Measurements from ENCODE around the gene MOGAT1. TPM values are rescaled to one million over a fixed set of nuclear protein-coding genes. Genes with fewer than 3 reads are reported as not detected.

Gene MOGAT1
- total and polyA plus RNA-seq, 2 of the 13 experiments (the other 11 are each of a cell fraction or from before 2014, with no cell fraction given) = 0.98 to 4.3 TPM

DNA sequence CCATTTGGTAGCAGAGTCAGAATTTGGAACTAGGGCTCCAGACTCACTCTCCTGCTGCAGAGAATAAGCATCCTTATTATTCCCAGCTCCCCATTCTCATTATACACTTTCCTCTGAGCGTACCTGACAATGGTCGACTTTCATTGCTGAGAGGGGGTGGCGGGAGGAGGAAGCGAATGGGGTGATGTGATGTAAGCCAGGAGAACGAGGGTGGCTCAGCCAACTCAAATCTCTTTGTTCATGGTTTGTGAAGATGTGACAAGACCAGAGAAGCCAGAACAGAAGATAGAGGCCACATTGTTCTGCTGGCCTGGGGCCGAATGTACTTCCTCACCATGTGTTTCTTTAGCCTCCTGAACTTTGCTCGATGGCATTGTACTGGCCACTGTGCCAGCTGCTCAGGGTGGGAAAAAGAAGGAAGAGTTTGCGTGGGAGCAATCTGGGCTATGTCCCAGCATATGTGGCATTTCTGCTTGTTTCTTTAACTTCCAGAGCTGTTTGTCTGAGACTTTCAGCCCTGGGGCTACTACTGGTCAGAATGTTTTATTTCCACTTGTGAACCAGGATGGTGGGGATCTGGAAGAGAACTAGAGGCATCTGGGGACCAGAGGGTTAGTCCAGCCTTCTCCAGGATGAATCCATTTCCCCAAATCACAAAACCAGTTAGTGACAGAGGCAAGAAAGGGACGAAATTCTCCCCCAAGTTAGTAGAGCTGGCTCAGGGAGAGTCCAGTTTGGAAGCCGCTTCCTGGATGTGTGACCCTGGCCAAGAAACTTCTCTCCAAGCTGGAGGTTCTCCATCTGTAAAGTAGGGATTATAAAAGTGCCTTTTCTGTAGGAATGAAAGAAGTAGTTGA lies 62.6 kb downstream of the MOGAT1 start (continued):
- TF ChIP-seq, protein P1, sequence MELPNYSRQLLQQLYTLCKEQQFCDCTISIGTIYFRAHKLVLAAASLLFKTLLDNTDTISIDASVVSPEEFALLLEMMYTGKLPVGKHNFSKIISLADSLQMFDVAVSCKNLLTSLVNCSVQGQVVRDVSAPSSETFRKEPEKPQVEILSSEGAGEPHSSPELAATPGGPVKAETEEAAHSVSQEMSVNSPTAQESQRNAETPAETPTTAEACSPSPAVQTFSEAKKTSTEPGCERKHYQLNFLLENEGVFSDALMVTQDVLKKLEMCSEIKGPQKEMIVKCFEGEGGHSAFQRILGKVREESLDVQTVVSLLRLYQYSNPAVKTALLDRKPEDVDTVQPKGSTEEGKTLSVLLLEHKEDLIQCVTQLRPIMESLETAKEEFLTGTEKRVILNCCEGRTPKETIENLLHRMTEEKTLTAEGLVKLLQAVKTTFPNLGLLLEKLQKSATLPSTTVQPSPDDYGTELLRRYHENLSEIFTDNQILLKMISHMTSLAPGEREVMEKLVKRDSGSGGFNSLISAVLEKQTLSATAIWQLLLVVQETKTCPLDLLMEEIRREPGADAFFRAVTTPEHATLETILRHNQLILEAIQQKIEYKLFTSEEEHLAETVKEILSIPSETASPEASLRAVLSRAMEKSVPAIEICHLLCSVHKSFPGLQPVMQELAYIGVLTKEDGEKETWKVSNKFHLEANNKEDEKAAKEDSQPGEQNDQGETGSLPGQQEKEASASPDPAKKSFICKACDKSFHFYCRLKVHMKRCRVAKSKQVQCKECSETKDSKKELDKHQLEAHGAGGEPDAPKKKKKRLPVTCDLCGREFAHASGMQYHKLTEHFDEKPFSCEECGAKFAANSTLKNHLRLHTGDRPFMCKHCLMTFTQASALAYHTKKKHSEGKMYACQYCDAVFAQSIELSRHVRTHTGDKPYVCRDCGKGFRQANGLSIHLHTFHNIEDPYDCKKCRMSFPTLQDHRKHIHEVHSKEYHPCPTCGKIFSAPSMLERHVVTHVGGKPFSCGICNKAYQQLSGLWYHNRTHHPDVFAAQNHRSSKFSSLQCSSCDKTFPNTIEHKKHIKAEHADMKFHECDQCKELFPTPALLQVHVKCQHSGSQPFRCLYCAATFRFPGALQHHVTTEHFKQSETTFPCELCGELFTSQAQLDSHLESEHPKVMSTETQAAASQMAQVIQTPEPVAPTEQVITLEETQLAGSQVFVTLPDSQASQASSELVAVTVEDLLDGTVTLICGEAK (IDR thresholded peaks at IDR 0.05) = no peak
- TF ChIP-seq, protein P1 (CRISPR knock-in tag; IDR thresholded peaks at IDR 0.05) = peak; percentile 71; the same call in 1 of the 2 replicates
- TF ChIP-seq, protein P2, sequence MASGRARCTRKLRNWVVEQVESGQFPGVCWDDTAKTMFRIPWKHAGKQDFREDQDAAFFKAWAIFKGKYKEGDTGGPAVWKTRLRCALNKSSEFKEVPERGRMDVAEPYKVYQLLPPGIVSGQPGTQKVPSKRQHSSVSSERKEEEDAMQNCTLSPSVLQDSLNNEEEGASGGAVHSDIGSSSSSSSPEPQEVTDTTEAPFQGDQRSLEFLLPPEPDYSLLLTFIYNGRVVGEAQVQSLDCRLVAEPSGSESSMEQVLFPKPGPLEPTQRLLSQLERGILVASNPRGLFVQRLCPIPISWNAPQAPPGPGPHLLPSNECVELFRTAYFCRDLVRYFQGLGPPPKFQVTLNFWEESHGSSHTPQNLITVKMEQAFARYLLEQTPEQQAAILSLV (CRISPR knock-in tag; IDR thresholded peaks at IDR 0.05; ENCODE audit: borderline replicate concordance) = no peak; the same call in 1 of the 2 replicates
- no peak for TF ChIP-seq FLYWCH1 (CRISPR knock-in tag; IDR thresholded peaks at IDR 0.05)
- TF ChIP-seq, protein P3, sequence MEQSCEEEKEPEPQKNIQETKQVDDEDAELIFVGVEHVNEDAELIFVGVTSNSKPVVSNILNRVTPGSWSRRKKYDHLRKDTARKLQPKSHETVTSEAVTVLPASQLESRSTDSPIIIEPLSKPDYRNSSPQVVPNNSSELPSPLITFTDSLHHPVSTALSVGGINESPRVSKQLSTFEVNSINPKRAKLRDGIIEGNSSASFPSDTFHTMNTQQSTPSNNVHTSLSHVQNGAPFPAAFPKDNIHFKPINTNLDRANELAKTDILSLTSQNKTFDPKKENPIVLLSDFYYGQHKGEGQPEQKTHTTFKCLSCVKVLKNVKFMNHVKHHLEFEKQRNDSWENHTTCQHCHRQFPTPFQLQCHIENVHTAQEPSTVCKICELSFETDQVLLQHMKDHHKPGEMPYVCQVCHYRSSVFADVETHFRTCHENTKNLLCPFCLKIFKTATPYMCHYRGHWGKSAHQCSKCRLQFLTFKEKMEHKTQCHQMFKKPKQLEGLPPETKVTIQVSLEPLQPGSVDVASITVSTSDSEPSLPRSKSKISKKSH (CRISPR knock-in tag; IDR thresholded peaks at IDR 0.05; ENCODE audit: borderline replicate concordance) = no peak
- no peak; the same call in 1 of the 2 replicates for TF ChIP-seq ZNF44 (CRISPR knock-in tag; IDR thresholded peaks at IDR 0.05)
- TF ChIP-seq SP4 (CRISPR knock-in tag; IDR thresholded peaks at IDR 0.05) = peak; percentile 69; the same call in 1 of the 2 replicates
- peak; percentile 31; the same call in 1 of the 2 replicates for TF ChIP-seq KLF9 (CRISPR knock-in tag; IDR thresholded peaks at IDR 0.05; ENCODE audit: low read depth)
- TF ChIP-seq, protein P4, sequence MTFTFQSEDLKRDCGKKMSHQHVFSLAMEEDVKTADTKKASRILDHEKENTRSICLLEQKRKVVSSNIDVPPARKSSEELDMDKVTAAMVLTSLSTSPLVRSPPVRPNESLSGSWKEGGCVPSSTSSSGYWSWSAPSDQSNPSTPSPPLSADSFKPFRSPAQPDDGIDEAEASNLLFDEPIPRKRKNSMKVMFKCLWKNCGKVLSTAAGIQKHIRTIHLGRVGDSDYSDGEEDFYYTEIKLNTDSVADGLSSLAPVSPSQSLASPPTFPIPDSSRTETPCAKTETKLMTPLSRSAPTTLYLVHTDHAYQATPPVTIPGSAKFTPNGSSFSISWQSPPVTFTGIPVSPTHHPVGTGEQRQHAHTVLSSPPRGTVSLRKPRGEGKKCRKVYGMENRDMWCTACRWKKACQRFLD (CRISPR knock-in tag; IDR thresholded peaks at IDR 0.05; ENCODE audit: borderline replicate concordance) = no peak
- 0 out of 2 replicates have a peak, but pooled peaks have one; percentile 11 for TF ChIP-seq ZNF263 (CRISPR knock-in tag; IDR thresholded peaks at IDR 0.05)
- no peak for TF ChIP-seq ZFP36 (IDR thresholded peaks at IDR 0.05; ENCODE audit: borderline replicate concordance, low read depth, low read length, partially characterized antibody)
- TF ChIP-seq, protein P5, sequence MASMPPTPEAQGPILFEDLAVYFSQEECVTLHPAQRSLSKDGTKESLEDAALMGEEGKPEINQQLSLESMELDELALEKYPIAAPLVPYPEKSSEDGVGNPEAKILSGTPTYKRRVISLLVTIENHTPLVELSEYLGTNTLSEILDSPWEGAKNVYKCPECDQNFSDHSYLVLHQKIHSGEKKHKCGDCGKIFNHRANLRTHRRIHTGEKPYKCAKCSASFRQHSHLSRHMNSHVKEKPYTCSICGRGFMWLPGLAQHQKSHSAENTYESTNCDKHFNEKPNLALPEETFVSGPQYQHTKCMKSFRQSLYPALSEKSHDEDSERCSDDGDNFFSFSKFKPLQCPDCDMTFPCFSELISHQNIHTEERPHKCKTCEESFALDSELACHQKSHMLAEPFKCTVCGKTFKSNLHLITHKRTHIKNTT (CRISPR knock-in tag; IDR thresholded peaks at IDR 0.05) = no peak

All from HepG2 (cell line).